ENCODE data around the gene LRPPRC. TPM values are rescaled to one million over a fixed set of nuclear protein-coding genes. Genes with fewer than 3 reads are reported as not detected.

Gene LRPPRC
- total RNA-seq, 2 experiments from 2014 or later: 72.8 to 74.8 TPM

- H3K4me1 Mint-ChIP-seq: peaks cover 4% of the 10 kb centered on the region
- H3K9me3 Mint-ChIP-seq: no peaks in the 10 kb centered on the region
- DNase-seq (no peak), ATAC-seq (ENCODE audit: low read depth) (no peak)
- H3K36me3 Mint-ChIP-seq: peaks cover 9% of the 10 kb centered on the region
- H3K27ac Mint-ChIP-seq: no peak overlapping the region
- no peak overlapping the region for H3K4me3 Mint-ChIP-seq
- POLR2A ChIA-PET: no interaction called here
- no peaks in the 10 kb centered on the region for H3K27me3 Mint-ChIP-seq
Measured at GRCh38 chr2:43948370-43948769, 47.4 kb downstream of the LRPPRC start.

- Mint-ChIP-seq H3K27ac (no peak overlapping the region), H3K9me3 (no peaks in the 10 kb centered on the region), H3K36me3 (peaks cover 4% of the 10 kb centered on the region), H3K4me3 (no peak overlapping the region), H3K4me1 (peaks cover 3% of the 10 kb centered on the region), H3K27me3 (no peaks in the 10 kb centered on the region)
- ATAC-seq (ENCODE audit: low read depth) (no peak), DNase-seq (no peak)
- POLR2A ChIA-PET: no interaction called here
Measured at GRCh38 chr2:43946685-43947084, 49.1 kb downstream of the LRPPRC start.

- Mint-ChIP-seq H3K9me3 (no peaks in the 10 kb centered on the region), H3K27ac (no peak overlapping the region), H3K4me1 (peaks cover 3% of the 10 kb centered on the region), H3K27me3 (no peaks in the 10 kb centered on the region), H3K4me3 (no peak overlapping the region), H3K36me3 (peaks cover 2% of the 10 kb centered on the region)
- DNase-seq (no peak), ATAC-seq (ENCODE audit: low read depth) (no peak)
- POLR2A ChIA-PET: no interaction called here
Measured at GRCh38 chr2:43945439-43945838, 50.4 kb downstream of the LRPPRC start.

DNA sequence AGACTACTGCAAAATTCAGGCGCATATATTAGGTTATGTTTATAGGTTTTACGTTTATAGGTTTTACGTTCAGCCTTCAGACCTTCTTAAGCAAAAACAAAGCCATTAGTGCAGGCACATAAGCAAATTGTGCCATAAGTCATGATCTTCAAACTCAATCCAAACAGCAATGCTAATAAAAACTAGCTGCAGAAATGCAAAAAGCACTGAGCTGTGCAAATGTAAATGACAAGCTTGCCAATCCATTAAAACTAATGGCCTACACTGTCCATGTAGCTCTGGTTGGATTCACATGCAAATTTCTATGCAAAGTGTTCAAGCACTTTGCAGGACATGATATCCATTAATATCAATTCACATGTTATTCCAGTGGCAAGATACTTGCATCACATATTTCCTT, 50.9 kb downstream of the LRPPRC start:
- Mint-ChIP-seq H3K27ac (no peak overlapping the region), H3K27me3 (no peaks in the 10 kb centered on the region), H3K36me3 (peaks cover 2% of the 10 kb centered on the region), H3K4me3 (no peak overlapping the region), H3K4me1 (peaks cover 6% of the 10 kb centered on the region), H3K9me3 (no peaks in the 10 kb centered on the region)
- no peak for ATAC-seq (ENCODE audit: low read depth)
- POLR2A ChIA-PET: no interaction called here
- DNase-seq: no peak

- H3K27me3 Mint-ChIP-seq: no peaks in the 10 kb centered on the region
- peaks cover 6% of the 10 kb centered on the region for H3K4me1 Mint-ChIP-seq
- no peak for ATAC-seq (ENCODE audit: low read depth)
- no peaks in the 10 kb centered on the region for H3K9me3 Mint-ChIP-seq
- H3K4me3 Mint-ChIP-seq: no peak overlapping the region
- H3K27ac Mint-ChIP-seq: no peak overlapping the region
- no peak for DNase-seq
- POLR2A ChIA-PET: no interaction called here
- H3K36me3 Mint-ChIP-seq: peaks cover 3% of the 10 kb centered on the region
Measured at GRCh38 chr2:43943809-43944452, 51.9 kb downstream of the LRPPRC start.

GRCh38 chr2:43943323-43943722, 52.5 kb downstream of the LRPPRC start:
- Mint-ChIP-seq H3K9me3 (no peaks in the 10 kb centered on the region), H3K27me3 (no peaks in the 10 kb centered on the region), H3K36me3 (peaks cover 3% of the 10 kb centered on the region), H3K27ac (no peak overlapping the region), H3K4me3 (no peak overlapping the region), H3K4me1 (peaks cover 6% of the 10 kb centered on the region)
- POLR2A ChIA-PET: no interaction called here
- ATAC-seq (ENCODE audit: low read depth) (no peak), DNase-seq (no peak)

- ATAC-seq (ENCODE audit: low read depth) (no peak), DNase-seq (no peak)
- peaks cover 6% of the 10 kb centered on the region for H3K4me1 Mint-ChIP-seq
- H3K4me3 Mint-ChIP-seq: no peak overlapping the region
- H3K27ac Mint-ChIP-seq: no peak overlapping the region
- POLR2A ChIA-PET: no interaction called here
- peaks cover 3% of the 10 kb centered on the region for H3K36me3 Mint-ChIP-seq
- H3K27me3 Mint-ChIP-seq: no peaks in the 10 kb centered on the region
- no peaks in the 10 kb centered on the region for H3K9me3 Mint-ChIP-seq
Measured at GRCh38 chr2:43942881-43943280, 52.9 kb downstream of the LRPPRC start.

GRCh38 chr2:43941966-43942365, 53.8 kb downstream of the LRPPRC start:
- POLR2A ChIA-PET: interaction anchor here (0.7 kb wide), 1 partner anchor 35 kb away, joined by 3 read pairs; no protein-coding TSS in a partner anchor
- H3K4me3 Mint-ChIP-seq: no peak overlapping the region
- H3K4me1 Mint-ChIP-seq: peaks cover 6% of the 10 kb centered on the region
- no peak for ATAC-seq (ENCODE audit: low read depth)
- H3K27me3 Mint-ChIP-seq: no peaks in the 10 kb centered on the region
- no peak overlapping the region for H3K27ac Mint-ChIP-seq
- peaks cover 3% of the 10 kb centered on the region for H3K36me3 Mint-ChIP-seq
- DNase-seq: no peak
- H3K9me3 Mint-ChIP-seq: no peaks in the 10 kb centered on the region

DNA sequence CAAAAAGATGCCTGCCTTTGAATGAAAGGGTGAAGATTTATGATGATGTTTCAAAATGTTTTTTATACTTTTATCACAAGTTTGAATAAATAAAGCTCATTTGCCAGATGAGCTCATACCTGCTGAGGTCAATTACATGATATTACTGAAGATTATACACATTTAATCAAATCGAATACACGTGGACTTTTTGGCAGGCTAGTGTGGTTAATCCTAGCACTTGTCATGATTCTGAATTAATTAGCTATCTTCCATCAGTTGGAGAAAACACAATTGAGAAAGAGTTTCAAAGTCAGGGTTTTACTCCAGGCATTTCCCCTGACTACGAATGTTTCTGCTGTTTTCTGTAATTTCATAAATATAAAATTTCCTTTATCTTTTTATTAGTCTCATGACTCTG, 54.4 kb downstream of the LRPPRC start:
- H3K27me3 Mint-ChIP-seq: no peaks in the 10 kb centered on the region
- no peak overlapping the region for H3K4me3 Mint-ChIP-seq
- H3K27ac Mint-ChIP-seq: no peak overlapping the region
- H3K9me3 Mint-ChIP-seq: no peaks in the 10 kb centered on the region
- POLR2A ChIA-PET: interaction anchor here (0.7 kb wide), 1 partner anchor 36 kb away, joined by 3 read pairs; no protein-coding TSS in a partner anchor
- peaks cover 6% of the 10 kb centered on the region for H3K4me1 Mint-ChIP-seq
- ATAC-seq (ENCODE audit: low read depth) (no peak), DNase-seq (no peak)
- H3K36me3 Mint-ChIP-seq: peaks cover 3% of the 10 kb centered on the region

DNA sequence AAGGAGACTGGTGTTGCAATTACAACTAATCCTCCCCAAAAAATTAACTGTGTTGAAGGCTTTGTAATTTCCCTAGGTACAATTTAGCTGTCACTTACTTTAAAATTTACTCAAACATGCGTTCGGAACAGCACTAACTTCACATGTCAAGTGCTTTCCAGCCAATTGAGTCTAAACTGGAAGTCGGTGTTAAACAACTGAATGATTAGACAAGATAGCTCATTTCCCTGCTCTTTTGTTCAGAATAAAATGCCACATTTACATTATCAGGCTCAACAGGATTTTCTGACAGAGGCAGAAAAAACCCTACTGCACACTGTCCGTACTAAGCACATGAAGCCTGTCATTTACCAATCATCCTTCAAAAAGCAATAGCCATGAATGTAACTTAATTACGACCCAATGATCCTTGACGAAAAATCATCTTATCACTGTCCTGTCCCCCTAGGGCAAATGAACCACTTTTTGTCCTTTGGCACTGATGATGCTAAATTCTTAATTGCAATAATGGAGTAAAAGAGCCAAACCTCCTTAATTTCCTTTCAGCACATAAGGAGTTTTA, 56.0 kb downstream of the LRPPRC start:
- no peak for ATAC-seq (ENCODE audit: low read depth)
- Mint-ChIP-seq H3K9me3 (no peaks in the 10 kb centered on the region), H3K4me3 (no peak overlapping the region), H3K27me3 (no peaks in the 10 kb centered on the region), H3K36me3 (peaks cover 3% of the 10 kb centered on the region), H3K27ac (no peak overlapping the region), H3K4me1 (peaks cover 3% of the 10 kb centered on the region)
- no peak for DNase-seq
- POLR2A ChIA-PET: no interaction called here

DNA sequence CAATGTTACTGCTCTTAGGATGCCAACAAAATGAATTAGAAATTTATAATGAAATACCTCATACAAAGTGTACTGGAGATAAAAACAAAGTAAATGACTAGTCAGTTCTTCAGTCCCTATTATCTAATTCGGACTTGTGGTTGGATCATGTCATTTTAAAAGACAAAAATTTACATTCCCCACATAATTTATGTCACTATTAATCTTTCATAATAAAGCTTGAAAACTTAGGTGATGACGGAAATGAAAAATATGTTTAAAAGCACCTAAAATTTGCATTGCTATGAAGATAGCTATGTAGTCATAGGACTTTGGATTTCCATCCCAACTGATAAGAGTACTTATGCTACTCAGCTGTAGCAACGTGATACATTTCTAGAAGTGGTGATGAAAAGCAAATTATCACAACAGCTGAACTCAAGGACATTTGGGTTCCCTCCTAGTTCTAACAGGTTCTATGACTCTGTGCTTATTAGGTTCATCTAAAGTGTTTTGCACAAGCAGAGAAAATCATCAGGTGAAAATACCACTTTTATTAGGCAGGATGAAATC, 58.4 kb downstream of the LRPPRC start:
- POLR2A ChIA-PET: no interaction called here
- H3K4me3 Mint-ChIP-seq: no peak overlapping the region
- H3K36me3 Mint-ChIP-seq: peaks cover 3% of the 10 kb centered on the region
- no peaks in the 10 kb centered on the region for H3K27me3 Mint-ChIP-seq
- H3K27ac Mint-ChIP-seq: no peak overlapping the region
- no peaks in the 10 kb centered on the region for H3K9me3 Mint-ChIP-seq
- DNase-seq (no peak), ATAC-seq (ENCODE audit: low read depth) (no peak)
- peaks cover 3% of the 10 kb centered on the region for H3K4me1 Mint-ChIP-seq

DNA sequence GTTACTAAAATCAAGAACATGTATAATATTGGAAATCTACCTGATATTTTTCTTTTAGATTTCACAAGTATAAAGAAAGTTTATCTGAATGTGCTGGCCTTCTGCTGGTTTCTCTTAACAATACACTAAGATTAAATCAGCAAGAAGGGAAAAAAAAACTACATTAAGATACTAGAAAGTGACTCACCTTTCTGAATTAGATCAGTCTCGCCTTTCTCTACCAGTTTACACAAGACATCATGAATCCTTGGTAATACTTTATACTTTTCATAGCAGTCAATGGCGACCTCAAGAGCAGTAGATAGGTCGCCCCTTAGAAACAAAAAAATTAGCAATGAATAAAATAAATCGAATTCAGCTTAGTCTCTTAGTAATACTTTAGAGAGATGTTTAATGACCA, 61.2 kb downstream of the LRPPRC start:
- no peaks in the 10 kb centered on the region for H3K4me1 Mint-ChIP-seq
- ATAC-seq (ENCODE audit: low read depth) (no peak), DNase-seq (no peak)
- H3K27me3 Mint-ChIP-seq: no peaks in the 10 kb centered on the region
- no peak overlapping the region for H3K4me3 Mint-ChIP-seq
- H3K27ac Mint-ChIP-seq: no peak overlapping the region
- peaks cover 3% of the 10 kb centered on the region for H3K36me3 Mint-ChIP-seq
- H3K9me3 Mint-ChIP-seq: no peaks in the 10 kb centered on the region
- POLR2A ChIA-PET: interaction anchor here (0.6 kb wide), 1 partner anchor 30 kb away, joined by 4 read pairs; no protein-coding TSS in a partner anchor

DNA sequence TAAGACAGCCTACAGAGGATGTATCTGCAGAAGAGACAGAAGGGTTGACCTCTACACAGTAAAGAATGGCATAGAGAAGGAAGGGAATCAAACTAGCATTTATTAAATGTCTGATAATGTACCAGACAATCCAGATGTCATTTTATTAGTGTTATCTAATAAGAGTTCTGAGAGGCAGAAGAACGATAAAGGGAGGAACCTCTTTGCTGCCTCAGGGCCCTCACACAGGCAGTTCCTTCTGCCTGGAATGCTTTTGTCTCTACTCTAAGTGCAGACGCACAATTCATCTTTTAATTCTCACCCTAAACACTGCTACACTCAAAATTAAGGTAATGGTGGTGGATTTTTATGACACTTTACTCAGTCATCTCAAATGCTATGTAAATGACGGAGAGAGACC, 64.5 kb downstream of the LRPPRC start:
- POLR2A ChIA-PET: no interaction called here
- Mint-ChIP-seq H3K4me3 (no peak overlapping the region), H3K4me1 (peaks cover 2% of the 10 kb centered on the region), H3K9me3 (no peaks in the 10 kb centered on the region), H3K27ac (no peak overlapping the region), H3K27me3 (no peaks in the 10 kb centered on the region), H3K36me3 (peaks cover 7% of the 10 kb centered on the region)
- ATAC-seq (ENCODE audit: low read depth) (no peak), DNase-seq (no peak)

GRCh38 chr2:43927442-43927841, 68.3 kb downstream of the LRPPRC start:
- Mint-ChIP-seq H3K4me1 (peaks cover 2% of the 10 kb centered on the region), H3K27me3 (no peaks in the 10 kb centered on the region), H3K36me3 (peaks cover 13% of the 10 kb centered on the region), H3K27ac (peak overlapping the region; percentile 26), H3K9me3 (no peaks in the 10 kb centered on the region), H3K4me3 (peak overlapping the region; percentile 1)
- DNase-seq: no peak
- ATAC-seq (ENCODE audit: low read depth): no peak
- POLR2A ChIA-PET: no interaction called here
